ENCODE measurements around the gene FHOD3.

DNA sequence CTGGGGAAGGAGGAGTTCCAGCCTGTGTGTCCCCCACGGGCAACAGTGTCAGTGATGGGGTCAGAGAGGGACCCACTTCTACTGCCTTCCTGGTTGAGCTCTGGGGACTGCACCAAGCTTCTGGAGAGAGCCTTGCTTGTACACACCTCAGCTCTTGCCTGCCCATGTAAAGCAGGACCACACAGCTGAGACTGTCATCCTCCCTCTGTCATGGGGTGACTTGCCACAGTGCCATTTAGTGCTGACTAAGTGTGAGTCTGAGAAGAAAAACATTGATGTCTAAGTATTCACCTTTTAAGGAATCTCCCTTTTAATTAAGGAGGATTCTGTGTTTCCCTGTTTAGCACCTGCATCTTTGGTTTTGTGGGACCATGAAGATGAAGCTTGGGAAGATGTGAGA is 159.1 kb downstream of the FHOD3 start:
- TF ChIP-seq POLR2AphosphoS5 (IDR thresholded peaks at IDR 0.05; ENCODE audit: low read depth, low read length) (no peak), POLR2A (IDR thresholded peaks at IDR 0.05; ENCODE audit: low read depth, low read length) (no peak)

All from GM12892 (cell line).